Prostate gland (tissue), 2 donors: Measurements from ENCODE around the gene MIPOL1.

Experiments used
- POLR2A ChIP-seq: fragments of 450-650 bp; IDR thresholded peaks from one replicate; pipeline ENCODE4 v1.6.1; 2016; ENCODE audit warnings: antibody characterized with exemption, mild to moderate bottlenecking
- POLR2AphosphoS5 ChIP-seq: sonication (generic); formaldehyde crosslinking; IDR thresholded peaks from one replicate; pipeline ENCODE4 v1.6.1; 2017; ENCODE audit warnings: antibody characterized with exemption
- TF ChIP-seq, protein P1 (sequence below), 4 experiments: fragments of 200-600 bp in 2 of 4; fragments of 450-650 bp in 2 of 4; sonication (generic) in 2 of 4; IDR thresholded peaks; 1 replicate in 3 of 4; 2 replicates in 1 of 4; pipeline ENCODE4 v1.5.1; 2016 to 2019; ENCODE audit warnings: antibody characterized with exemption in 4 of 4, mild to moderate bottlenecking in 2 of 4, moderate library complexity in 2 of 4

DNA sequence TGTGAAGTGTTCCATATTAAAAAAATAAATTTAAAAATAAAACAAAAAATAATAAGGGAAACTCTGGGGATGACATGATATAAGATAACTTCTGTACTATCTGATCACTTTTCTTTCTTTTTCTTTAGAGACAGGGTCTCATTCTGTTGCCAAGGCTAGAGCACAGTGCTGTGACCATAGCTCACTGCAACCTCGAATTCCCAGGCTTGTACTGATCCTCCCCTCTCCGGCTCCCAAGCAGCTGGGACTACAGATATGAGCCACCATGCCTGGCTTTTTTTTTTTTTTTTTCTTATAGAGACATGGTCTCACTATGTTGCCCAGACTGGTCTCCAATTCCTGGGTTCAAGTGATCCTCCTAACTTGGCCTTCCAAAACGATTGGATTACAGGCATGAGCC, 10.4 kb upstream of the MIPOL1 start:
- TF ChIP-seq, protein P1, sequence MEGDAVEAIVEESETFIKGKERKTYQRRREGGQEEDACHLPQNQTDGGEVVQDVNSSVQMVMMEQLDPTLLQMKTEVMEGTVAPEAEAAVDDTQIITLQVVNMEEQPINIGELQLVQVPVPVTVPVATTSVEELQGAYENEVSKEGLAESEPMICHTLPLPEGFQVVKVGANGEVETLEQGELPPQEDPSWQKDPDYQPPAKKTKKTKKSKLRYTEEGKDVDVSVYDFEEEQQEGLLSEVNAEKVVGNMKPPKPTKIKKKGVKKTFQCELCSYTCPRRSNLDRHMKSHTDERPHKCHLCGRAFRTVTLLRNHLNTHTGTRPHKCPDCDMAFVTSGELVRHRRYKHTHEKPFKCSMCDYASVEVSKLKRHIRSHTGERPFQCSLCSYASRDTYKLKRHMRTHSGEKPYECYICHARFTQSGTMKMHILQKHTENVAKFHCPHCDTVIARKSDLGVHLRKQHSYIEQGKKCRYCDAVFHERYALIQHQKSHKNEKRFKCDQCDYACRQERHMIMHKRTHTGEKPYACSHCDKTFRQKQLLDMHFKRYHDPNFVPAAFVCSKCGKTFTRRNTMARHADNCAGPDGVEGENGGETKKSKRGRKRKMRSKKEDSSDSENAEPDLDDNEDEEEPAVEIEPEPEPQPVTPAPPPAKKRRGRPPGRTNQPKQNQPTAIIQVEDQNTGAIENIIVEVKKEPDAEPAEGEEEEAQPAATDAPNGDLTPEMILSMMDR (IDR thresholded peaks at IDR 0.05), result no peak
- TF ChIP-seq POLR2AphosphoS5 (no peak), POLR2A (no peak)
